GM23248 (cell line): ENCODE data around the gene FARP1. TPM values are rescaled to one million over a fixed set of nuclear protein-coding genes. Genes with fewer than 3 reads are reported as not detected.

Experiments
- DNase-seq: peaks from one replicate; pipeline ENCODE4 v3.0.0-alpha.2; 2015
- H2AFZ ChIP-seq: fragments of 200-600 bp; sonication (generic); 2 replicates; pipeline ENCODE4 v1.6.1; 2016; ENCODE audit warnings: antibody characterized with exemption
- H3F3A ChIP-seq: fragments of 200-600 bp; sonication (generic); 2 replicates; pipeline ENCODE4 v1.6.1; 2016; ENCODE audit warnings: mild to moderate bottlenecking, antibody characterized with exemption, mixed run types; ENCODE audit not compliant: insufficient read depth
- H3K27ac ChIP-seq: fragments of 200-600 bp; sonication (generic); 2 replicates; pipeline ENCODE4 v1.5.1; 2016; ENCODE audit warnings: mild to moderate bottlenecking
- H3K27me3 ChIP-seq: fragments of 200-600 bp; sonication (generic); replicated peaks from 2 replicates; pipeline ENCODE4 v1.6.1; 2016; ENCODE audit warnings: mild to moderate bottlenecking; ENCODE audit not compliant: insufficient read depth
- H3K36me3 ChIP-seq: fragments of 200-600 bp; sonication (generic); 2 replicates; pipeline ENCODE4 v1.6.1; 2016; ENCODE audit warnings: low read depth, mild to moderate bottlenecking
- H3K4me1 ChIP-seq: fragments of 200-600 bp; sonication (generic); 2 replicates; pipeline ENCODE4 v1.6.1; 2016; ENCODE audit warnings: mild to moderate bottlenecking; ENCODE audit not compliant: insufficient read depth
- H3K4me2 ChIP-seq: fragments of 200-600 bp; sonication (generic); one replicate; pipeline ENCODE4 v1.6.1; 2016; ENCODE audit warnings: mild to moderate bottlenecking; ENCODE audit not compliant: unreplicated experiment
- H3K4me3 ChIP-seq: fragments of 200-600 bp; sonication (generic); 2 replicates; pipeline ENCODE4 v1.5.1; 2016; ENCODE audit warnings: mild to moderate bottlenecking
- H3K79me2 ChIP-seq: fragments of 200-600 bp; sonication (generic); 2 replicates; pipeline ENCODE4 v1.6.1; 2016; ENCODE audit warnings: mild to moderate bottlenecking; ENCODE audit not compliant: insufficient read depth
- H3K9ac ChIP-seq: fragments of 200-600 bp; sonication (generic); 2 replicates; pipeline ENCODE4 v1.6.1; 2016; ENCODE audit warnings: mild to moderate bottlenecking
- H3K9me2 ChIP-seq: fragments of 200-600 bp; sonication (generic); 2 replicates; pipeline ENCODE4 v1.6.1; 2016; ENCODE audit warnings: mixed run types, mild to moderate bottlenecking, moderate library complexity; ENCODE audit not compliant: insufficient read depth
- H3K9me3 ChIP-seq: fragments of 200-600 bp; sonication (generic); one replicate; pipeline ENCODE4 v1.6.1; 2017; ENCODE audit warnings: low read depth
- H4K20me1 ChIP-seq: fragments of 200-600 bp; sonication (generic); 2 replicates; pipeline ENCODE4 v1.6.0; 2016; ENCODE audit not compliant: insufficient read depth
- EZH2 ChIP-seq: fragments of 200-600 bp; sonication (generic); IDR thresholded peaks from 2 replicates; pipeline ENCODE4 v1.6.1; 2018; ENCODE audit warnings: antibody characterized with exemption, mild to moderate bottlenecking; ENCODE audit not compliant: insufficient read depth, poor library complexity, severe bottlenecking
- EZH2phosphoT487 ChIP-seq: fragments of 200-600 bp; sonication (generic); IDR thresholded peaks from 2 replicates; pipeline ENCODE4 v1.6.1; 2018; ENCODE audit warnings: antibody characterized with exemption, moderate library complexity, mild to moderate bottlenecking, low read depth; ENCODE audit not compliant: insufficient read depth
- WGBS, 2 experiments: methylation state at CpG; one replicate each; pipeline ENCODE4 v1.1.6; 2015 to 2017; ENCODE audit warnings: low lambda C conversion rate in 2 of 2, low coverage in 1 of 2; ENCODE audit errors: missing lambda C conversion rate in 2 of 2; 5-methylcytosine and 5-hydroxymethylcytosine counted together
- in situ Hi-C: fragments of 300-500 bp; cut with MboI; formaldehyde crosslinking; loops from 2 replicates; pipeline ENCODE4 v1.15.0; 2020
- polyA plus RNA-seq: library from polyadenylated mRNA; unstranded; fragments of >200 nt; fragmentation: Nextera tagmentation; extraction: Ambion mirVana; gene quantifications from 2 replicates; pipeline ENCODE4 v1.2.1, GENCODE V29; 2016
- total RNA-seq: library from RNA; depleted of rRNA; stranded (reverse); fragments of >200 nt; shearing (Covaris generic); gene quantifications from 2 replicates; pipeline ENCODE4 v1.2.3, GENCODE V29; 2014

The FARP1 gene
- total and polyA plus RNA-seq, 2 experiments from 2014 or later, result 53.7 to 56.6 TPM

GRCh38 chr13:98447130-98447529 is 304.2 kb downstream of the FARP1 start:
- H3K4me1 ChIP-seq, result peaks cover 41% of the 10 kb centered on the region
- peaks cover 16% of the 10 kb centered on the region; the same call in 1 of the 2 replicates for H3K36me3 ChIP-seq
- H3K9me3 ChIP-seq, result no peaks in the 10 kb centered on the region
- TF ChIP-seq EZH2phosphoT487 (no peak), EZH2 (no peak)
- WGBS, 2 experiments, result 83 to 88% methylated on average over 5 of the region's 5 CpGs
- H3K4me3 ChIP-seq, result no peak overlapping the region
- no peaks in the 10 kb centered on the region for H3K9me2 ChIP-seq
- H3K27me3 ChIP-seq, result no peaks in the 10 kb centered on the region
- in situ Hi-C loops, result loop anchor here (5.0 kb wide), 1 partner anchor 220 kb away; no protein-coding TSS in a partner anchor
- H3K27ac ChIP-seq, result no peak overlapping the region
- no peak overlapping the region for H3K9ac ChIP-seq
- no peaks in the 10 kb centered on the region for H4K20me1 ChIP-seq
- H3F3A ChIP-seq, result peaks cover 49% of the 10 kb centered on the region
- H3K4me2 ChIP-seq, result no peak overlapping the region
- DNase-seq, result no peak
- peaks cover 17% of the 10 kb centered on the region for H3K79me2 ChIP-seq
- H2AFZ ChIP-seq, result no peak overlapping the region

GRCh38 chr13:98447881-98448641 is 305.2 kb downstream of the FARP1 start:
- no peaks in the 10 kb centered on the region for H3K9me2 ChIP-seq
- H3K79me2 ChIP-seq, result peaks cover 17% of the 10 kb centered on the region
- in situ Hi-C loops, result loop anchor here (5.0 kb wide), 1 partner anchor 219 kb away; no protein-coding TSS in a partner anchor
- H3K36me3 ChIP-seq, result peaks cover 22% of the 10 kb centered on the region; the same call in 1 of the 2 replicates
- H3K4me3 ChIP-seq, result no peak overlapping the region
- no peak overlapping the region for H3K9ac ChIP-seq
- H3K27me3 ChIP-seq, result no peaks in the 10 kb centered on the region
- H2AFZ ChIP-seq, result no peak overlapping the region
- H3F3A ChIP-seq, result peaks cover 53% of the 10 kb centered on the region
- H3K4me1 ChIP-seq, result peaks cover 47% of the 10 kb centered on the region
- no peaks in the 10 kb centered on the region for H4K20me1 ChIP-seq
- TF ChIP-seq EZH2 (no peak), EZH2phosphoT487 (no peak)
- no peak overlapping the region for H3K27ac ChIP-seq
- 58 to 61% methylated on average over 28 of the region's 28 CpGs for WGBS, 2 experiments
- no peak overlapping the region for H3K4me2 ChIP-seq
- H3K9me3 ChIP-seq, result no peaks in the 10 kb centered on the region
- peak; percentile 80 for DNase-seq

GRCh38 chr13:98448642-98448928 is 305.7 kb downstream of the FARP1 start:
- in situ Hi-C loops, result loop anchor here (5.0 kb wide), 1 partner anchor 219 kb away; no protein-coding TSS in a partner anchor
- H3K4me1 ChIP-seq, result peaks cover 48% of the 10 kb centered on the region

GRCh38 chr13:98449273-98449672 is 306.4 kb downstream of the FARP1 start:
- Histone ChIP-seq H3K9me2 (no peaks in the 10 kb centered on the region), H2AFZ (no peak overlapping the region), H3K79me2 (peaks cover 17% of the 10 kb centered on the region), H3K4me1 (peaks cover 49% of the 10 kb centered on the region), H3K27me3 (no peaks in the 10 kb centered on the region), H3K4me2 (no peak overlapping the region), H4K20me1 (no peaks in the 10 kb centered on the region), H3K9ac (no peak overlapping the region), H3K27ac (no peak overlapping the region), H3K9me3 (no peaks in the 10 kb centered on the region), H3K36me3 (peaks cover 22% of the 10 kb centered on the region; the same call in 1 of the 2 replicates), H3F3A (peaks cover 65% of the 10 kb centered on the region), H3K4me3 (no peak overlapping the region)
- 84 to 85% methylated on average over 16 of the region's 16 CpGs for WGBS, 2 experiments
- no peak for TF ChIP-seq EZH2
- no peak for TF ChIP-seq EZH2phosphoT487
- no peak for DNase-seq
- in situ Hi-C loops, result loop anchor here (5.0 kb wide), 1 partner anchor 218 kb away; no protein-coding TSS in a partner anchor

More at GRCh38 chr13:98448642-98448928, 305.7 kb downstream of the FARP1 start:
- Histone ChIP-seq H4K20me1 (no peaks in the 10 kb centered on the region), H3K79me2 (peaks cover 17% of the 10 kb centered on the region), H3K4me3 (no peak overlapping the region), H3K27me3 (no peaks in the 10 kb centered on the region), H3K4me2 (no peak overlapping the region), H3K9me2 (no peaks in the 10 kb centered on the region), H3K9ac (no peak overlapping the region), H3K36me3 (peaks cover 22% of the 10 kb centered on the region; the same call in 1 of the 2 replicates), H3K27ac (no peak overlapping the region), H3F3A (peaks cover 58% of the 10 kb centered on the region), H2AFZ (no peak overlapping the region), H3K9me3 (no peaks in the 10 kb centered on the region)
- no peak for TF ChIP-seq EZH2phosphoT487
- TF ChIP-seq EZH2, result no peak
- WGBS, 2 experiments, result 64 to 66% methylated on average over 5 of the region's 5 CpGs
- no peak for DNase-seq
